ENCODE results near the gene ESYT2. TPM values are rescaled to one million over a fixed set of nuclear protein-coding genes. Genes with fewer than 3 reads are reported as not detected.
A peak's percentile ranks its signal among the peaks of the same experiment; 100 is the strongest.
"Not testable (repeated sequence)": the region's sequence is repeated elsewhere in the genome, so short reads cannot be mapped to it uniquely, and the experiment has no call there.

ESYT2 gene
- total RNA-seq, 2 donors from 2014 or later: 104 to 113 TPM

DNA sequence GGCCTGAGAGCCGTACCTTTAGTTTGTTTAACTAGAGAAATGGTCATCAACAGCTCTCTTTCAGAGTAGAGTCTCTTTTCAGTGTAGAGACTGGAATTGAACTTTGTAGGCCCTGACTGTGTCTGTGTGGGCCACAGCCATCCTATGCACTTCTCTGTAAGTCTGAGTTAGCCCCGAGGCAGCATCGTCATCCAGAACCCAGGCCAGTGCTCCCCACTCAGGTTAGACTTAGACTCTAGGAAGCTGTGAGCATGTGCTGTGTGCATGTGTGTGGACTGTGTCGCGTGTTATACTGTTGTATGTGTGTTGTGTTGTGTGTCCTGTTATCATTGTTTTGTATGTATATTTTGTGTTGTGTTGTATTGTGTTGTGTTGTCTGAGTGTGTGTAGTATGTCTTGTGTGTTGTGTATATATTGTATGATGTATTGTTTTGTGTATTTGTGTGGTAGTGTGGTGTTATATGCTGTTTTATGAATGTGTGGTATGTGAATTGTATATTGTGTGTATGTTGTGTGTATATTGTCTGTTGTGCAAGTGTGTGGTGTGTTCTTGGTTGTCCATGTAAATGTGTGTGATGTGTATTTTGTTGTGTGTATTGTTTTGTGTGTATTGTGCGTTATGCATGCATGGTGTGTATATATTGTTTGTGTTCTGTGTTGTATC lies 106.6 kb downstream of the ESYT2 start:
- Mint-ChIP-seq H3K4me3 (peak overlapping the region; percentile 0), H3K27me3 (peaks cover 5% of the 10 kb centered on the region), H3K4me1 (peaks cover 2% of the 10 kb centered on the region), H3K27ac (no peak overlapping the region), H3K36me3 (ENCODE audit: low read depth) (no peaks in the 10 kb centered on the region)
- no peaks in the 10 kb centered on the region for H3K9me3 ChIP-seq (ENCODE audit: control insufficient read depth, low read length, poor library complexity, severe bottlenecking)
- no peak for ATAC-seq
- no peak for DNase-seq

DNA sequence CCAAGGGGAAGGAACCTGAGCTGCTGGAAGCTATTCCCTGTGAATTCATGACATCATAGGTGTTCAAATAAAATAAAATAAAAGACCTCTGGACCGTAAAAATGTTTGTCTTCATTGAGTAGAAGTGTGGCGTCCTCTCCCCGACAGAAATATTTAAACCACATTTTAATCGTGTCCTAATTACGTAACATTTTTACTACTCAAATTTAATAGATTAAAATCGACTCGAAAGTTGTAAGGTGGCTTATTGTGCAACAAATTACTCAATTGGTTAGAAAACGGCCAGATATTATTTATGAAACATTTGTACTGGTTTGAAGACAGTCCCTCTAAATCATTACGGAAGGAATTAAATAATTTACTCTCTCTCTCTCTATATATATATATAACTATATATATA lies 109.2 kb downstream of the ESYT2 start:
- DNase-seq (no peak), ATAC-seq (no peak)
- Mint-ChIP-seq H3K27ac (no peak overlapping the region), H3K4me1 (peaks cover 2% of the 10 kb centered on the region), H3K27me3 (peaks cover 5% of the 10 kb centered on the region), H3K36me3 (ENCODE audit: low read depth) (peaks cover 2% of the 10 kb centered on the region), H3K4me3 (no peak overlapping the region)
- H3K9me3 ChIP-seq (ENCODE audit: control insufficient read depth, low read length, poor library complexity, severe bottlenecking): no peaks in the 10 kb centered on the region

DNA sequence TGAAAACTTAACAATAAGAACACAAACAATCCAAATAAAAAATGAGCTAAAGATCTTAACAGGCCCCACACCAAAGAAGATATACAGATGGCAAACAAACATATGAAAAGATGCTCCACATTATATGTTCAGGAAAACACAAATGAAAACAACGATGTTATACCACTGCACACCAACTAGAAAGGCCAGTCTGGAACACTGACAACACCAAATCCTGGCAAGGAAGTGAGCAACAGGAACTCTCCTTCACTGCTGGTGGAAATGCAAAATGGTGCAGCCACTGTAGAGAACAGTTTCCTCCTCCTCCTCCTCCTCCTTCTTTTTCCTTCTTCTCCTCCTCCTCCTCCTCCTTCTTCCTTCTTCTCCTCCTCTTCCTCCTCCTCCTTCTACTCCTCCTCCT lies 112.5 kb downstream of the ESYT2 start:
- Mint-ChIP-seq H3K27me3 (peaks cover 5% of the 10 kb centered on the region), H3K4me3 (no peak overlapping the region), H3K27ac (no peak overlapping the region), H3K4me1 (peaks cover 5% of the 10 kb centered on the region), H3K36me3 (ENCODE audit: low read depth) (peaks cover 2% of the 10 kb centered on the region)
- ATAC-seq (no peak), DNase-seq (no peak)
- H3K9me3 ChIP-seq (ENCODE audit: control insufficient read depth, low read length, poor library complexity, severe bottlenecking): no peaks in the 10 kb centered on the region

DNA sequence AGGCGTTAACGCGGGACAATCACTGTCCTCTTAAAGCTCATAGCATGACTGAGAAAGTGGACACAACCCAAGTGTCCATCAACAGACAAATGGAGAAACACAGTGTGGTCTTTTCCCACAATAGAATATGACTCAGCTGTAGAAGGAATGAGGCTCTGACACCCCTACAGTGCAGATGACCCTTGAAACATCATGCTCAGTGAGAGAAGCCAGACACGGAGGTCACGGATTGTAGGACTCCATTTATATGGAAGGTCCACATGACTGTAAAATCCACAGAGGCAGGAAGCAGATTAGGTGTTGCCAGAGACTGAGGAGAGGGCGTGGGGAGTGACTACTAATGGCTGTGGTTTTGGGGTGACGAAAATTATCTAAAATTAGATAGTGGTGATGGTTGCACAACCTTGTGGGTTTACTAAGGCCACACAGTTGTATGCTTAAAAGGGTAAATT lies 118.6 kb downstream of the ESYT2 start:
- no peak for DNase-seq
- no peaks in the 10 kb centered on the region for H3K9me3 ChIP-seq (ENCODE audit: control insufficient read depth, low read length, poor library complexity, severe bottlenecking)
- no peaks in the 10 kb centered on the region for H3K36me3 Mint-ChIP-seq (ENCODE audit: low read depth)
- peaks cover 16% of the 10 kb centered on the region for H3K4me1 Mint-ChIP-seq
- H3K4me3 Mint-ChIP-seq: no peak overlapping the region
- peak overlapping the region; percentile 12 for H3K27ac Mint-ChIP-seq
- H3K27me3 Mint-ChIP-seq: peaks cover 5% of the 10 kb centered on the region
- peak; percentile 52 for ATAC-seq

DNA sequence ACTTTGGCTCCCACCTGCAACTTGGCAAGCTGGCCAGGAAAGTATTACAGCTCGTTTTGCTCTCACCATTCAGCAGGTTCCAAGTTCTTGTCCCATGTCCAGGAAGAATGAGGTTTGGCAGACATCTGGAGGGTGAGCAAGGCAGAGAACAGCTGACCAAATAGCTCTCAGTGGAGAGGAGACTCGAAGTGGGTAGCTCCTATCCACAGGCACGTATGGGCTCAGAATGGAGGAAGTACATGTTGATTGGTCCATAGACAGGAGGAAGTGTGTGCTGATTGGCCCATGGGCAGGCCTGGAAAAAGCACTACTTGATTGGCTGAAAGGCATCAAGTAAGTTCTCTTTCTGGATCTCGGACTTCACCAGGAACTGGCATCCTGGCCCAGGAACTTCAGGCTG lies 121.7 kb downstream of the ESYT2 start:
- no peaks in the 10 kb centered on the region for H3K9me3 ChIP-seq (ENCODE audit: control insufficient read depth, low read length, poor library complexity, severe bottlenecking)
- ATAC-seq (no peak), DNase-seq (no peak)
- Mint-ChIP-seq H3K4me3 (no peak overlapping the region), H3K4me1 (peaks cover 25% of the 10 kb centered on the region), H3K36me3 (ENCODE audit: low read depth) (no peaks in the 10 kb centered on the region), H3K27me3 (peaks cover 5% of the 10 kb centered on the region), H3K27ac (peak overlapping the region; percentile 16)

DNA sequence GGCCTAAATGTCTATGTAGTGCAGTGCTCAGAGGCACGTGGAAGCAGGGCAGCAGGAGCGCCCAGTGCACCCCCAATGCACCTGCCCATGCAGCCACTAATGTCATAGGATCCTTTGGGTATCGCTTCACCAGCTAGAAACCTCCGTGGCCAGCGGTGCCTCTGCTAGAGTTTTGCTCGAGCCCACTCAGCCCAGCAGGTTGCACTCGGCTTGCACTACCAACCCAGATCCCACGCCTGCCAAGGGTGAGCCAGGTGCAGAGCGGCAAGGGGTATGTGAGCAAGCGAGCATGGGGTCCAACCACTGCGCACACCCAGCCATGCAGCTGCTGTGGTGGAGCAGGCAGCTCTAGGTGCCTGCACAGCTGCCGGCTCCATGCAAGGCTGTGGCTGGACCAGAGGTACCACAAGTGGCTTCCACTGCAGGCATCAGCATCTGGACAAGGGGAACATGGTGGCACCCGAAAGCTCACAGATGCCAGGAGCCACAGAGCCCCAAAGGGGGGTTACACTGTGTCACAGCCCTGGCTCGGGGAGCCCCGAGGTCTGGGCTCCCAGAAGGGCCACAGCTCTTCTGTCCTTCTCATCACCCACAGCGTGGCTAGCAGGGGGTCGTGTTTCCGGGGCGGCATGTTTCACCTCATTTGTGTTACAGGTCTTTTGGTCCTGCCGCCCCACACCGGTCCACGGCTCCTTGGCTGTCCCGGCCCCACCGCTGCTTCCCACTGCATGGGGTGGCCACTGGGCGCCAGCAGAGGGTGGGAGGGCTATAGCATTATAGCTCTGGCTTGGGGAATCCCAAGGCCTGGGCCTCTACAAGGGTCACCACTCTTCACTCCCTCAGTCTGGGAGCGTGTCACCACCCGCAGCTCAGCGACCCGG lies 122.4 kb downstream of the ESYT2 start:
- no peaks in the 10 kb centered on the region for H3K9me3 ChIP-seq (ENCODE audit: control insufficient read depth, low read length, poor library complexity, severe bottlenecking)
- Mint-ChIP-seq H3K36me3 (ENCODE audit: low read depth) (no peaks in the 10 kb centered on the region), H3K4me3 (no peak overlapping the region), H3K27me3 (peaks cover 5% of the 10 kb centered on the region), H3K27ac (peak overlapping the region; percentile 24), H3K4me1 (peaks cover 21% of the 10 kb centered on the region)
- no peak for DNase-seq
- no peak for ATAC-seq

DNA sequence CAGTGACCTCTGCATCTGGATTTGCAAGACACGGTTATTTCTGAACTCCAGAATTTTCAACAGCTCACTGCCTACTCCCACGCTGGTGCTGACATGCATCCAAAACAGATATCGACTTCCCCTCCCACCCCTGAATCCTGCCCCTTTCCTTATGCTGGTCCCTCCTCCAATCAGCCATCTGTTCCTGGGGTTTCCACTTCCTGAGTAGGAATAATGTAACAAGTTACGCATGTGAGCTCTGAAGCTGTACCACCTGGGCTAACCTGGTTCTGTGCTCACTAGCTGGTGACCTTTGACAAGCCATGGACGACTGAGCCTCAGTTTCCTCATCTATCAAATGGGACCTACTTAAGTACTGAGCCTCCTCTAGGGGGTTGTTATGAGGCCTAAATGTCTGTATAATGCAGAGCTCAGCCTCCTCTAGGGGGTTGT lies 123.0 kb downstream of the ESYT2 start:
- Mint-ChIP-seq H3K27ac (peak overlapping the region; percentile 24), H3K36me3 (ENCODE audit: low read depth) (peaks cover under 1% of the 10 kb centered on the region)

DNA sequence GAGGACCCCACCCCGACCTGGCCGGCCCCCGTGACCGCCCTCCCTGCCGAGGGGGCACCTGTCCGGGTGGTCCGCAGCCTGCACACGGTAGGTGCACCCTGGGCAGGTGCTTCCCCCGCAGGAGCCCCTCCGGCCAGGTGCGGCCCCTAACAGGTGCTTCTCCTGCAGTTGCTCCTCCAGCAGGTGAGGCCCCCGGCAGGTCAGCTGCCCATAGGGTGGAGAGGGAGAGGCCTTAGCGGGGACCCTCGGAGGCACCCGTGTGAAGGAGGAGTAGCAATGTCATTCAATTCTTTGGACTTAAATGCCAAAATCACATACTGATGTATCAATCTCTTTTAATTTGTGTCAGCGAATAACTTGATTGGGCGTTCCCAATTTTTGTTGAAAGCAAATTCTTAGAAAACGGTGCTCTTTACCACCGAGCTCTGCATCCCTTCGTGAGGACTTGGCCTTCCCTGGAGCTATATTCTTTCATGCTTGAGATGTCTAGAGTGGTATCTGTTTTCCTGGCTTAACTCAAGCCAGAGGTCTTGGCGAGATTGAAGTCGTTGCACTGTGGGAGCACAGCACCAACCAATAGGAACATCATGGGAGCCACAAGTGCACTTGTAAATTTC lies 124.0 kb downstream of the ESYT2 start:
- DNase-seq: no peak
- Mint-ChIP-seq H3K4me1 (peaks cover 24% of the 10 kb centered on the region), H3K27ac (peak overlapping the region; percentile 62), H3K4me3 (peak overlapping the region; percentile 91), H3K36me3 (ENCODE audit: low read depth) (peaks cover 4% of the 10 kb centered on the region), H3K27me3 (peaks cover 2% of the 10 kb centered on the region)
- ATAC-seq: no peak
- H3K9me3 ChIP-seq (ENCODE audit: control insufficient read depth, low read length, poor library complexity, severe bottlenecking): no peaks in the 10 kb centered on the region

More for the DNA sequence above, 123.0 kb downstream of the ESYT2 start:
- DNase-seq (no peak), ATAC-seq (no peak)
- peaks cover 5% of the 10 kb centered on the region for H3K27me3 Mint-ChIP-seq
- peak overlapping the region; percentile 19 for H3K4me3 Mint-ChIP-seq
- H3K4me1 Mint-ChIP-seq: peaks cover 25% of the 10 kb centered on the region
- H3K9me3 ChIP-seq (ENCODE audit: control insufficient read depth, low read length, poor library complexity, severe bottlenecking): no peaks in the 10 kb centered on the region

DNA sequence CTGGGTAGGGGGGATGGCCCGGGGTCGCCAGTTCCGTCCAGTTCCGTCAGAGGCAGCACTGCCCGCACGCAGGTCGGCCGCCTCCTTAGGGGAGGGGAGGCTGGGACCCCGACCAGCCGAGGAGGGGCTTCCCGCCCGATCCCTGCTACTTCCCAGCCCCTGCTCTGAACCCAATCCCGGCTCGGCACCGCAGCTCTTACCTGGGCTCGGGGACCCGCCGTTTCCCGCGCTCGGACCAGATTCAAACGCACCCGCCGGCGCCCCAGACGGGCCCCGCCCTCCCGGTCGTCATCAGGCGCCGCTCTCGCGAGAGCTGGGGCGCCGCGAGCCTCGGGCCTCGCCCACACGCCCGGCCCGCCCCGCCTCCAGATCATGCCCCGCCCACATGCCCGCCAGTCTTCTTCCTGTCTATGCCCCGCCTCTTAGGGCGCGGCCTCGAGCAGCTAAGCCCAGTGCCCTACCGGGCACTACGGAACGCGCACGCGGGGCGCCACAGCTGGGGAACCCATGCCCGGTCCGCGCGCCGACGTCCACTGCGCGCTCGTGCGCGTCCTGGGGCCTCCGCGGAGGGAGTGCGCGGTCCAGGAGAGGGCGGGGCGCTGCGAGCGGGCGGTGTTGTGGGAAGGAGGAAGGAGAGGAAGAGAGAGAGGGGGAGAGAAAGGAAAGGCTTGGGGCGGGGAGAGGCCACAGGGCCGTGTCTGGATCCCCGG lies 124.6 kb downstream of the ESYT2 start, which contains the start of gene NCAPG2:
TSS of gene NCAPG2 (minus strand) at position 281 of the 710 bp plus-strand sequence. CDS start 2,905 bp downstream, outside the sequence.
- peaks cover 4% of the 10 kb centered on the region for H3K36me3 Mint-ChIP-seq (ENCODE audit: low read depth)
- H3K4me1 Mint-ChIP-seq: peaks cover 23% of the 10 kb centered on the region
- no peaks in the 10 kb centered on the region for H3K27me3 Mint-ChIP-seq
- peak within 1 kb of the TSS; percentile 62 for H3K27ac Mint-ChIP-seq
- peak; percentile 97 to 99 (median 99) for DNase-seq
- peak within 1 kb of the TSS; percentile 91 for H3K4me3 Mint-ChIP-seq
- peak; percentile 98 for ATAC-seq
- H3K9me3 ChIP-seq (ENCODE audit: control insufficient read depth, low read length, poor library complexity, severe bottlenecking): no peaks in the 10 kb centered on the region

DNA sequence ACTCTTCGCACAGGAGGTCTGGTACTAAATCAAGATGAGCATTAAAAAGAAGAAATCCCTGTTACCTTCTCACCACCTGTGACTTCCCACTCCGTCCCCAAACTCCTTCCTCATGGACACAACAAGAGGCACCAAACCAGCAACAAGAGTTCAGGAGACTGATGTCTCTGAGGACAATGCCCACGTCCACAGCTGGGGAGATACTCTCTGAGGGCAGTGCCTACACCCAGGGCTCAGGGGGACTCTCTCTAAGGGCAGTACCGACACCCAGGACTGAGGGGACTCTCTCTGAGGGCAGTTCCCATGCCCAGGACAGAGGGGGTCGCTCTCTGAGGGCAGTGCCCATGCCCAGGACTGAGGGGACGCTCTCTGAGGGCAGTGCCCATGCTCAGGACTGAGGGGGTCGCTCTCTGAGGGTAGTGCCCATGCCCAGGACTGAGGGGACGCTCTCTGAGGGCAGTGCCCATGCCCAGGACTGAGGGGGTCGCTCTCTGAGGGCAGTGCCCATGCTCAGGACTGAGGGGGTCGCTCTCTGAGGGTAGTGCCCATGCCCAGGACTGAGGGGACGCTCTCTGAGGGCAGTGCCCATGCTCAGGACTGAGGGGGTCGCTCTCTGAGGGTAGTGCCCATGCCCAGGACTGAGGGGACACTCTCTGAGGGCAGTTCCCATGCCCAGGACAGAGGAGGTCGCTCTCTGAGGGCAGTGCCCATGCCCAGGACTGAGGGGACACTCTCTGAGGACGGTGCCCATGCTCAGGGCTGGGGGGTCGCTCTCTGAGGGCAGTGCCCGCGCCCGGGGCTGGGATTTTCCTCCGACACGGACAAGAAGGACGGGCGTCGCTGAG lies 125.4 kb downstream of the ESYT2 start:
- not testable (repeated sequence) for H3K36me3 Mint-ChIP-seq (ENCODE audit: low read depth); DNase-seq
- H3K4me1 Mint-ChIP-seq: peaks cover 28% of the 10 kb centered on the region

DNA sequence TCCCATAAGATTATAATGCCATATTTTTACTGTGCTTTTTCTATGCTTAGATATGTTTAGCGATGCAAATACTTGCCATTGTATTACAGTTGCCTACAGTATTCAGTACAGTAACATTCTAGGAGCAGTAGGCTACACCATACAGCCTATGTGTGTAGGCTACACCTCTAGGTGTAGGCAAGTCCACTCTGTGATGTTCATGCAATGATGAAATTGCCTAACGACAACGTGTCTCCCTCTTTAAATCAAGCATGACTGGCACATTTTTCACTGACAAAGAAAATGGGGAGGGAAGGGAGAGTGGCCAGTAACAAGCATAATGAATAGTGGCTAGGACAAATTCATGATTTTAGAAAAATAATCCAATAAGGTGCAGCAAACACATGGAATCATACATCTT lies 126.4 kb downstream of the ESYT2 start:
- ATAC-seq (no peak), DNase-seq (no peak)
- H3K4me3 Mint-ChIP-seq: peak overlapping the region; percentile 84
- peak overlapping the region; percentile 34 for H3K27ac Mint-ChIP-seq
- H3K36me3 Mint-ChIP-seq (ENCODE audit: low read depth): peaks cover 4% of the 10 kb centered on the region
- no peaks in the 10 kb centered on the region for H3K27me3 Mint-ChIP-seq
- no peaks in the 10 kb centered on the region for H3K9me3 ChIP-seq (ENCODE audit: control insufficient read depth, low read length, poor library complexity, severe bottlenecking)
- peaks cover 27% of the 10 kb centered on the region for H3K4me1 Mint-ChIP-seq

More for the DNA sequence above, 125.4 kb downstream of the ESYT2 start:
- Mint-ChIP-seq H3K4me3 (peak overlapping the region; percentile 91), H3K27ac (peak overlapping the region; percentile 34)
- not testable (repeated sequence) for H3K27me3 Mint-ChIP-seq; ATAC-seq; H3K9me3 ChIP-seq (ENCODE audit: control insufficient read depth, low read length, poor library complexity, severe bottlenecking)

DNA sequence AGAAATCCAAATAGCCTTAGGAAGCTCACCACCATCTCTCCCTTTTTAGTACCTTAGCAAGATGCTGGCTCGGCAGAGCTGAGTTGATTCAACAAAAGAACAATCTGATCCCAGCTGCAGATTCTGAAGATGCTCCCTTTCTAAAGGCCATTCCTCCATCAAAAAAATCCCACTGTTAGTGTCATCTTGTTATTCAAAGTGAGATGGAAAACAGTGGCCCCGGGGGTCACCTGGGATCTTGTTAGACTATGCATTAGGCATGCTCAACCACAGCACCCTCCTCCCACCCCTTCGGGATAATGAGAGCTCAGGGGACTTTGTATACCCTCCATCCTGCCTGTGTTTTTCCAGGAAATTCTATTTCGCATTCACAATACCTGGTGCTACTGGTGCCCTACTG lies 127.1 kb downstream of the ESYT2 start:
- peak overlapping the region; percentile 12 for H3K4me3 Mint-ChIP-seq
- peaks cover 26% of the 10 kb centered on the region for H3K4me1 Mint-ChIP-seq
- DNase-seq (no peak), ATAC-seq (no peak)
- H3K27ac Mint-ChIP-seq: no peak overlapping the region
- H3K36me3 Mint-ChIP-seq (ENCODE audit: low read depth): peaks cover 4% of the 10 kb centered on the region
- H3K9me3 ChIP-seq (ENCODE audit: control insufficient read depth, low read length, poor library complexity, severe bottlenecking): no peaks in the 10 kb centered on the region
- no peaks in the 10 kb centered on the region for H3K27me3 Mint-ChIP-seq
